ENCODE results near the gene ARHGAP6.

- TF ChIP-seq POLR2A (IDR thresholded peaks at IDR 0.05; ENCODE audit: low read depth, low read length) (no peak), CTCF (IDR thresholded peaks at IDR 0.05; ENCODE audit: extremely low read depth in 1 of 2, insufficient read depth in 1 of 2, low read depth in 1 of 2, low read length in 2 of 2) (no peak), EZH2 (IDR thresholded peaks at IDR 0.05; ENCODE audit: borderline replicate concordance, low read depth, low read length, severe bottlenecking) (no peak), POLR2AphosphoS5 (IDR thresholded peaks at IDR 0.05; ENCODE audit: insufficient read depth, low read depth, low read length) (no peak), FOS (IDR thresholded peaks at IDR 0.05; ENCODE audit: borderline replicate concordance, insufficient read depth, low read length) (no peak), MAX (IDR thresholded peaks at IDR 0.05; ENCODE audit: insufficient read depth, insufficient read length) (no peak), MYC (IDR thresholded peaks at IDR 0.05; ENCODE audit: low read depth, low read length) (no peak), JUN (IDR thresholded peaks at IDR 0.05; ENCODE audit: borderline replicate concordance, insufficient read depth, insufficient read length, low read depth) (no peak)
Observed at GRCh38 chrX:11164433-11164832, 501.3 kb downstream of the ARHGAP6 start.
